ENCODE measurements around the gene SYCP2L.
"Not testable (repeated sequence)": the region's sequence is repeated elsewhere in the genome, so short reads cannot be mapped to it uniquely, and the experiment has no call there.

SYCP2L gene

DNA sequence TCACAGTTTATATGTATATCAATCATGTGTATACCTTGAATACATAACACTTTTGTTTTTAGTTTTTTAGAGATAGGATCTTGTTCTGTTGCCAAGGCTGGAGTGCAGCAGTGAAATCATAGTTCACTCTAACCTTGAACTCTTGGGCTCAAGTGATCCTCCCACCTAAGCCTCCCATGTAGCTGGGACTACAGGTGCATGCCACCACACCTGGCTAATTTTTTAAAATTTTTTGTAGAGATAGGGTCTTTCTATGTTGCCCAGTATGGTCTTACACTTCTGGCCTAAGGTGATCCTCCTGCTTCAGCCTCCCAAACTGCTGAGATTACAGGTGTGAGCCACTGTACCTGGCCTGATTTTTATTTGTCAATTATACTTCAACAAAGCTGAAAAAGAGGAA lies 69.9 kb downstream of the SYCP2L start:
- no peak for DNase-seq (ENCODE audit: low read depth, low spot score)

DNA sequence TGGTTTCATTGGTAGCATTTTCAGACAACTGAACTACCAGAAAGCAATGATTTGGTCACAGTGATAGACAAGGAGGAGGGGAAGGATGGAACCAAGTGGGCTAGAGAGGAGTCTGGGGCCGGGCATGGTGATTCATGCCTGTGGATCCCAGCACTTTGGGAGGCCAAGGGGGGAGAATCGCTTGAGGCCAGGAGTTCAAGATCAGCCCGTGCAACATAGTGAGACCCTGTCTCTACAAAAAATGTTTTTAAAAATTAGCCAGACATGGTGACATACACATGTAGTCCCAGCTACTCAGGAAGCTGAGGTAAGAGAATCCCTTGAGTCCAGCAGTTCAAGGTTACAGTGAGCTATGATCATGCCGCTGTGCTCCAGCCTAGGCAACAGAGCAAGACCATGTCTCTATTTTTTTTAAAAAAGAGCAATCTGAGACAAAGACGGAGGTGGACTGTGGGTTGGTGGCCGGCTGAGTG lies 70.6 kb downstream of the SYCP2L start:
- DNase-seq (ENCODE audit: low read depth, low spot score): no peak

- DNase-seq (ENCODE audit: low read depth, low spot score): no peak
Observed at GRCh38 chr6:10960171-10960570, 73.3 kb downstream of the SYCP2L start.

DNA sequence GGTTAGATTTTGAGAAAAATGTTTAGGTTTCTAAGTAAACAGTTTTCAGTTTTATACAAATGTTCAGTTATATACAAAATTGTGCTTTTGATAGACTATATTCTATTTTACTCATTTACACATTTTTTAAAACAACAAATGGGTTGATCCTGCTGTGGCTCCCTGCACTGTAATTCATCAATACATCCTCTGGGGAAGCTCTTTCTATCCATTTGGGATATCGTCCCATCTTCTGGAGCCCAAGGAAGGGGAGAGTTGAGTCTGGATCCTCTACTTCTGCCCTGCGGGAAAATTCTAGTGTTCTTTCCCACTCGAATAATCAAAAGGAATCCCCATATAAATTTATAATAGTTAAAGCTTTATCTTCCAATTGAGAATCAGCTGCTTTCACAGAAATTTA lies 75.0 kb downstream of the SYCP2L start:
- DNase-seq (ENCODE audit: low read depth, low spot score): no peak

GRCh38 chr6:10962673-10963072 lies 75.8 kb downstream of the SYCP2L start:
- peak; percentile 60 for DNase-seq (ENCODE audit: low read depth, low spot score)

DNA sequence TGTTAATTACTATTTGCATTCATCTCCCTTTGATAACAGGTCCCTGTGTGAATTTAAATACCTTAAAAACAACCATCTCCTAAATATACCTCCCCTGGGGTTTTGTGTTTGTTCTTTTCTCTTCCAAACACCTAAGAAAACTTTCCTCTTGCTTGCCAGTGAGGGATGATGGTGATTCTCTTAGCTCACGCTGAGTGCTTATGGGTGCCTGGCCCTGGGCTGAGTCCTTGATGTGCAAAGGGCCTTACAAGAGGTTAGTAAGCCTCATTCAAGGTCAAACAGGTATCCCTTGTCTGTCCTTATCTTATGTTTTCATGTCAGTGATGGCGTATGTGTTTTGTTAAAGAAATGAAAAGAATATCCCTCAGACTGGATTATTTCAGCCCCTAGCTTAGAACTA lies 76.3 kb downstream of the SYCP2L start:
- no peak for DNase-seq (ENCODE audit: low read depth, low spot score)

GRCh38 chr6:10964684-10965083 lies 77.8 kb downstream of the SYCP2L start:
- DNase-seq (ENCODE audit: low read depth, low spot score): no peak

GRCh38 chr6:10968776-10969175 lies 81.9 kb downstream of the SYCP2L start:
- no peak for DNase-seq (ENCODE audit: low read depth, low spot score)

DNA sequence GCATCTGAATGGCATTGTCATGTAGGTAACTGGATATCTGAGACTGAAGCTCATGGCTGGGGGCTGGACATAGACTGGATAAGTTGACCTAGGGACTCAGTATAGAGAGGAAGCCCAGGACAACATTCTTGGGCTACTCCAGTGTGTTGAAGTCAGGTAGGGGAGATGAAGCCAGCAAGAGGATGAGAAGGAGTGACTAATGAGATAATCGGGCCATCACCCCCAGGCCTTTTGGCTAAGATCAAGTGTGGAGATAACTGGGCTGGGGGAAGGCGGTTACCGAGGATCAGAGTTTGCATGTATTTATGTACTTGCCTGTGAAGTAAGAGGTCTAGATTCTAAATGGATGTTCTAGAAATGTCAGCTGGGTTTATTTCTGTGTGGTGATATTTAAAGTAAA lies 83.9 kb downstream of the SYCP2L start:
- no peak for DNase-seq (ENCODE audit: low read depth, low spot score)

DNA sequence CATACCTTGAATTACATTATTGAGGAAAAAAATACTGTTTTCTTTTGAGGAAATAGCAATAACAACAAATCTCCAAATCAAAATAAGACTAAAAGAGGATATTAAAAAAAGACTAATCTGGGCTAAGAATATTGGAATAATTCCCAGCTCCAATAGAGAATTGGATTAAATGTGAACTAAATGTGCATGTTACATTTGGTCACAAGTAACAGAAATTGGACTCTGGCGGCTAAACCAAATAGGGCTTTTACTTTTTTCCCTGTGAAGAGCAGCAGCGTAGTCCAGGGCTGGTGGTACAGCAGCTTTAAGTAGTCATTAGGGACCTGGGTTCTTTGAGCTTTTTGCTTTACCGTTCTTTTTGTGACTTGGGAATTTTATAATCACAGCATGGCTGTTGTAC lies 85.3 kb downstream of the SYCP2L start:
- no peak for DNase-seq (ENCODE audit: low read depth, low spot score)

DNA sequence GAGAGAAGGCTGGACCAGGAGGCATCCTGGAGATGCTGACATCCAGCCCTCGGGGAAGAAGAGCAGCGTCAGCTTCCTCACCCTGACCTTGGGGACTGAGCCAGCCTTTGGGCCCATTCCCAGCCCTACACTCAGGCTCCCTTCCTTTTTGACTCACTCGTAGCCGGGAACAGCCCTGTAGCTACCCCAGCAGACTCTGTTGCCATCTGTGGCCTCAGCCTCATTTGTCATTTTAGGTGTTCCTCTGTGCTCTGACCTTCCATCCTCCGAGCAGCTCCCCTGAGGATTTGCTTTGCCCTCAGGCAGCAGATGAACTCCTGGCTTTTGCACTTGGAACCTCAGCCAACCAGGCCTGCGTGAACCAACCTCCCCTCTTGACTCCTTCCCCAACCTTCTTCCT lies 89.7 kb downstream of the SYCP2L start:
- no peak for DNase-seq (ENCODE audit: low read depth, low spot score)

DNA sequence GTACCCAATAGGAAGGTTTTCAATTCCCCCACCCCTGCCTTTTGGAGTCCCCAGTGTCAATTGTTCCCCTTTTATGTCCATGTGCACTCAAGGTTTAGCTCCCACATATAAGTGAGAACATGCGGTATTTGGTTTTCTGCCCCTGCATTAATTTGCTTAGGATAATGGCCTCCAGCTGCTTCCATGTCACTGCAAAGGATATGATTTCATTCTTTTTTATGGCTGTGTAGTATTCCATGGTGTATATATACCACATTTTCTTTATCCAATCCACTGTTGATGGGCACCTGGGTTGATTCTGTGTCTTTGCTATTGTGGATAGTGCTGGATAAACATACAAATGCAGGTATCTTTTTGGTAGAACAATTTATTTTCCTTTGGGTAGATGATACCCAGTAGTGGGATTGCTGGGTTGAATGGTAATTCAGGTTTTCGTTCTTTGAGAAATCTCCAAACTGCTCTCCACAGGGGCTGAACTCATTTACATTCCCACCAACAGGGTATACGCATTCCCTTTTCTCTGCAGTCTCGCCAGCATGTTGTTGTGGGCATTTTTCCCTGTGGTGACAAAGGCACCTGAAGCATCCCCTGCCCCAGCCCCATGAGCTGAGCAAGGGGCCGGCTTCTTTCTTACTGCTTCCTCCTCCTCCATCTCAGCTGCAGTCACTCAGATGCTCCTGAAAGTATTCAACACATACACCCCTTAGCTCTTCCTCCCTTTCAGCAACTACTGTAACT lies 90.5 kb downstream of the SYCP2L start:
- DNase-seq (ENCODE audit: low read depth, low spot score): no peak

GRCh38 chr6:10979603-10980002 lies 92.8 kb downstream of the SYCP2L start:
- DNase-seq (ENCODE audit: low read depth, low spot score): no peak

GRCh38 chr6:10981409-10981808 lies 94.6 kb downstream of the SYCP2L start:
- DNase-seq (ENCODE audit: low read depth, low spot score): no peak

- not testable (repeated sequence) for DNase-seq (ENCODE audit: low read depth, low spot score)
Observed at GRCh38 chr6:10984959-10985358, 98.1 kb downstream of the SYCP2L start.

DNA sequence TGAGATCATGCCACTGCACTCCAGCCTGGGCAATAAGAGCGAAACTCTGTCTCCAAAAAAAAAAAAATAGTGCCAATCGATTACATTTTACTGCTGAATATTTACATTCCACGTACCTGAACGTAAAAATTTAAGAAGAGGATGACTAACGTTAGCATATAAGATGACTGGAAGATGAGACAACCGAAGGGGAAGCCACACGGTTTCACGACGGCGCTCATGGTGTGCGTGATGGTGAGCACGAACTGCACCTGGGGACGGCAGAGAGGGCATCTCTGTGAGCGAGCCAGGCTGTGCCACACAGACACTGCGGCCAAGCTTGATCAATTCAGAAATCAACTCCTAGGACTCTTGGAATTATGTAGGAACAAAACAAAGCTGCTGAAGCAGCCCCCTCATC lies 102.7 kb downstream of the SYCP2L start:
- no peak for DNase-seq (ENCODE audit: low read depth, low spot score)

DNA sequence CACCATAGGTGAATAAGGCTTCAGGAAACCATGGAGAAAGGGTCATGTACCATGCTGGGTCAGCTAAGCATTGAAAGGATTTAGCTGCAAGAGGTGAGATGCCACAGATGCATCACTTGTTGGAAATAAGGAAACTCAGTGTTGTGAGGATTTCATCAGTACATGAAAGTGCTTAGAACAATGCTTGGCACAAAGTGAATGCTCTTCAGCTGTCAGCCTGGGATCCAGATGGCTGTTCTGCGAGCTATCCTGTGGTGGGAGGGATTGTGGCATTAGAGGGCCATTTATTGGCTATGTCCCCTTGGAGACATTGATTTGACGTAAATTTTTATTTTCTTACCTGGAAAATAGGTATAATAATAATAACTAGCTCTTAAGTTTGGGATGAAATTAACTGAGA lies 104.3 kb downstream of the SYCP2L start:
- DNase-seq (ENCODE audit: low read depth, low spot score): no peak

DNA sequence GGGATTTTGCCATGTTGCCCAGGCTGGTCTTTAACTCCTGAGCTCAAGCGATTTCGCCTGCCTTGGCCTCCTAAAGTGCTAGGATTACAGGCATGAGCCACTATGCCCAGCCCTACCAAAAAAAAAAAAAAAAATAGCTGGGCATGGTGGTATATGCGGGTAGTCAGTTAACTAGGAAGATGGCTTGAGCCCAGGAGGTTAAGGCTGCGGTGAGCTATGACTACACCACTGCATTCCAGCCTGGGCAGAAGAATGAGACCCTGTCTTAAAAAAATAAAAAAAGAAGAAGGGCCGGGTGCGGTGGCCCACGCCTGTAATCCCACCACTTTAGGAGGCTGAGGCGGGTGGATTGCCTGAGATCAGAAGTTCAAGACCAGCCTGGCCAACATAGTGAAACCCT lies 107.0 kb downstream of the SYCP2L start:
- DNase-seq (ENCODE audit: low read depth, low spot score): no peak

DNA sequence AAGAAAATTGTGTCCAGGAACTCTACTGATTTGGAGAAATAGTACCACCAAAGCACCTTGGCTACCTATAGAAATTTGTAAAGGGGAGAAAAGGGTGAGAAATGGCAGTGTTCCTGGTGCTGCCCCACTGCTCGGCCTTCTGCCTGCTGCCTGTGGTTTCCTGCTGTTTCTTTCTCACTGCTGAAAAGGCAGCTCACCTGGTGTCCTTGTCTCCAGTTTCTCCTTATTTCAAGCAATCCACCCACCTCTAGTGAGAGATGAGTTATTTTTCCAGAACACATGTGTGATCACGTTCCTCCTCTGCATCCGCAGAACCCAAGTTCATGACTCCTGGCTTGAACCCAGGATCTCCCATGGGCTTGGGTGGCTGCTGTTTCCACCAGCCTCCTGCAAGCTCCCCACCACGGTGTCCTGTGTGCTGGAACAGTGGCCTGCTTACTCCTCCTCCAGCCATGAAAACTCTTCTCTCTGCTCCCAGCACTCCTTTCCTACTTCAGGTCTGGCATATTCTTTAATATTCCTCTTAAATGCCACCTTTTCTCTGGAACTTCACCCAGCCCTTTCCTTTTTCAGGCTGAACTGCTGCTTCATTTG lies 108.4 kb downstream of the SYCP2L start:
- no peak for DNase-seq (ENCODE audit: low read depth, low spot score)

- no peak for DNase-seq (ENCODE audit: low read depth, low spot score)
Observed at GRCh38 chr6:10999994-11000393, 113.1 kb downstream of the SYCP2L start.

DNA sequence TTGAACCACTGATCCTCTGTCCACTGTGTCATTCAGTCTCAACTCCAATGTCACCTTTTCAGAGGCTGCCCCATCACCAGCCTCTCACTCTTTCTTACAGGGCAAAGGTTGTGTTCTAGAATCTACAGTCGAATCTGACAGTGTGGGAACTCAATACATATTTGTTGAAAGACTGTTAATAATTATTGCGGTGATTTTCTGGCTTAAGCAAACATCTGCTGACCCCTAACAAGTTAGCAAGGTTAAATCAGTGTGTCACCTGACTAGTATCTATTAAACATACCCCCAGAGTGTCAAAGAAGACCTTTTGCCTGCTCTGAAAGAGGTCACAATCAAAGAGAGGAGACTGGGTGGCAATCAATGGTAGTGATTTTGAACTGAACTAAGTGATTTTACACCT lies 115.3 kb downstream of the SYCP2L start:
- DNase-seq (ENCODE audit: low read depth, low spot score): no peak

DNA sequence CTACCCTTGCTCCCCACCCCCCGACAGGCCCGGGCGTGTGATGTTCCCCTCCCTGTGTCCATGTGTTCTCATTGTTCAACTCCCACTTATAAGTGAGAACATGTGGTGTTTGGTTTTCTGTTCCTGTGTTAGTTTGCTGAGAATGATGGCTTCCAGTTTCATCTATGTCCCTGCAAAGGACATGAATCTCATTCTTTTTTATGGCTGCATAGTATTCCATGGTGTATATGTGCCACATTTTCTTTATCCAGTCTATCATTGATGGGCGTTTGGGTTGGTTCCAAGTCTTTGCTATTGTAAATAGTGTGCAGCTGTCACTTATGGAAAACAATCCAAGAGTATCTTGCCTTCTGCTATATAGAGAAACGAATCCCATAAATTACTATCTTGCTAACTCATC lies 116.4 kb downstream of the SYCP2L start:
- not testable (repeated sequence) for DNase-seq (ENCODE audit: low read depth, low spot score)

DNA sequence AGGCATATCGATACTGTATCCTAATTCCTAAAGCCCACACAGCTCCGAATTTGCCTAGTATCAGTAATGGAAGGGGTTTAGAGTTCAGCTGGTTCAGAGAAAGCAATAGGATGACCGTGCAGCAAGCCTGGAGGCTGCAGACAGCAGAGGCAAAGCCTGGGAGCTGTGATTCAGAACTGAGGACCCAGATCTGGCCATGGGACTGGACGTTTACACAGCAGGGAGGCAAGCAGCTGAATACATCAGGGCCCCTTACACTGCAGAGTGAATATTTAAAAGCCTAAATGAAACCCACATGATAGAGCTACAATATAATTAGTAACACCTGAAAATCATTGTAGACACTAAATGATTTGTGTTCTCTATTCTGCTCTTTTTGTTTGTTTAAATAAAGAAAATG lies 119.2 kb downstream of the SYCP2L start:
- DNase-seq (ENCODE audit: low read depth, low spot score): no peak

All from brain pericyte (primary cell).